ENCODE results near the gene TMBIM6. TPM values are rescaled to one million over a fixed set of nuclear protein-coding genes. Genes with fewer than 3 reads are reported as not detected.
A peak's percentile ranks its signal among the peaks of the same experiment; 100 is the strongest.

TMBIM6 gene
- total RNA-seq, 1 donor from 2014 or later: 452 TPM

GRCh38 chr12:49806877-49807276 lies 65.5 kb downstream of the TMBIM6 start:
- Histone ChIP-seq H3K9me3 (ENCODE audit: insufficient read depth, low read depth, low read length) (no peaks in the 10 kb centered on the region), H2AFZ (ENCODE audit: low read depth, low read length) (no peak overlapping the region), H3K4me3 (ENCODE audit: insufficient read depth, low read depth, low read length) (no peak overlapping the region), H3K36me3 (ENCODE audit: insufficient read depth, low read length) (peaks cover 22% of the 10 kb centered on the region), H3K4me1 (ENCODE audit: insufficient read depth, low read length) (peaks cover 16% of the 10 kb centered on the region), H4K20me1 (ENCODE audit: insufficient read depth, low read length) (peaks cover 92% of the 10 kb centered on the region), H3K27ac (ENCODE audit: low read depth, low read length) (no peak overlapping the region), H3K27me3 (ENCODE audit: insufficient read depth, low read length) (no peaks in the 10 kb centered on the region), H3K79me2 (ENCODE audit: insufficient read depth, low read length) (peaks cover 60% of the 10 kb centered on the region), H3K9ac (ENCODE audit: low read length) (no peak overlapping the region), H3K4me2 (ENCODE audit: low read length) (no peak overlapping the region)
- FAIRE-seq: no peak
- Mint-ChIP-seq H3K4me1 (ENCODE audit: low read depth, unreplicated experiment) (peaks cover 53% of the 10 kb centered on the region), H3K4me3 (ENCODE audit: unreplicated experiment) (no peak overlapping the region), H3K27me3 (ENCODE audit: low read depth, unreplicated experiment) (no peaks in the 10 kb centered on the region), H3K27ac (ENCODE audit: unreplicated experiment) (peak overlapping the region; percentile 47), H3K36me3 (ENCODE audit: low read depth, unreplicated experiment) (peaks cover 25% of the 10 kb centered on the region), H3K9me3 (ENCODE audit: unreplicated experiment) (no peaks in the 10 kb centered on the region)
- no peak for DNase-seq (ENCODE audit: low read depth)
- TF ChIP-seq CTCF (IDR thresholded peaks at IDR 0.05; ENCODE audit: insufficient read depth, low read depth, low read length): no peak
- TF ChIP-seq EZH2 (IDR thresholded peaks at IDR 0.05; ENCODE audit: insufficient read depth, low read length): no peak

GRCh38 chr12:49807991-49808580 lies 66.7 kb downstream of the TMBIM6 start:
- Mint-ChIP-seq H3K36me3 (ENCODE audit: low read depth, unreplicated experiment) (peaks cover 28% of the 10 kb centered on the region), H3K27ac (ENCODE audit: unreplicated experiment) (peak overlapping the region; percentile 91), H3K9me3 (ENCODE audit: unreplicated experiment) (no peaks in the 10 kb centered on the region), H3K27me3 (ENCODE audit: low read depth, unreplicated experiment) (no peaks in the 10 kb centered on the region), H3K4me1 (ENCODE audit: low read depth, unreplicated experiment) (peaks cover 56% of the 10 kb centered on the region), H3K4me3 (ENCODE audit: unreplicated experiment) (peak overlapping the region; percentile 27)
- Histone ChIP-seq H3K4me1 (ENCODE audit: insufficient read depth, low read length) (peaks cover 16% of the 10 kb centered on the region), H3K36me3 (ENCODE audit: insufficient read depth, low read length) (peaks cover 16% of the 10 kb centered on the region), H2AFZ (ENCODE audit: low read depth, low read length) (no peak overlapping the region), H3K27ac (ENCODE audit: low read depth, low read length) (no peak overlapping the region), H3K9ac (ENCODE audit: low read length) (no peak overlapping the region), H3K79me2 (ENCODE audit: insufficient read depth, low read length) (peaks cover 70% of the 10 kb centered on the region), H3K27me3 (ENCODE audit: insufficient read depth, low read length) (no peaks in the 10 kb centered on the region), H4K20me1 (ENCODE audit: insufficient read depth, low read length) (peaks cover 94% of the 10 kb centered on the region), H3K4me2 (ENCODE audit: low read length) (no peak overlapping the region), H3K9me3 (ENCODE audit: insufficient read depth, low read depth, low read length) (no peaks in the 10 kb centered on the region), H3K4me3 (ENCODE audit: insufficient read depth, low read depth, low read length) (no peak overlapping the region)
- FAIRE-seq (no peak), DNase-seq (ENCODE audit: low read depth) (no peak)
- TF ChIP-seq CTCF (IDR thresholded peaks at IDR 0.05; ENCODE audit: insufficient read depth, low read depth, low read length): no peak

GRCh38 chr12:49808686-49809380 lies 67.5 kb downstream of the TMBIM6 start:
- H3K9ac ChIP-seq (ENCODE audit: low read length): peak overlapping the region; percentile 19
- no peaks in the 10 kb centered on the region for H3K9me3 ChIP-seq (ENCODE audit: insufficient read depth, low read depth, low read length)
- FAIRE-seq (no peak), DNase-seq (ENCODE audit: low read depth) (peak; percentile 18)
- H3K4me1 ChIP-seq (ENCODE audit: insufficient read depth, low read length): peaks cover 16% of the 10 kb centered on the region
- no peak overlapping the region for H3K4me3 ChIP-seq (ENCODE audit: insufficient read depth, low read depth, low read length)
- no peaks in the 10 kb centered on the region for H3K27me3 ChIP-seq (ENCODE audit: insufficient read depth, low read length)
- H3K36me3 ChIP-seq (ENCODE audit: insufficient read depth, low read length): peaks cover 16% of the 10 kb centered on the region
- peak overlapping the region; percentile 18 for H3K27ac ChIP-seq (ENCODE audit: low read depth, low read length)
- H2AFZ ChIP-seq (ENCODE audit: low read depth, low read length): no peak overlapping the region
- H4K20me1 ChIP-seq (ENCODE audit: insufficient read depth, low read length): peaks cover 90% of the 10 kb centered on the region
- peaks cover 72% of the 10 kb centered on the region for H3K79me2 ChIP-seq (ENCODE audit: insufficient read depth, low read length)
- Mint-ChIP-seq H3K9me3 (ENCODE audit: unreplicated experiment) (no peaks in the 10 kb centered on the region), H3K4me1 (ENCODE audit: low read depth, unreplicated experiment) (peaks cover 56% of the 10 kb centered on the region), H3K27ac (ENCODE audit: unreplicated experiment) (peak overlapping the region; percentile 93), H3K36me3 (ENCODE audit: low read depth, unreplicated experiment) (peaks cover 28% of the 10 kb centered on the region), H3K4me3 (ENCODE audit: unreplicated experiment) (no peak overlapping the region), H3K27me3 (ENCODE audit: low read depth, unreplicated experiment) (no peaks in the 10 kb centered on the region)
- peak overlapping the region; percentile 50 for H3K4me2 ChIP-seq (ENCODE audit: low read length)
- TF ChIP-seq EZH2 (IDR thresholded peaks at IDR 0.05; ENCODE audit: insufficient read depth, low read length) (no peak), CTCF (IDR thresholded peaks at IDR 0.05; ENCODE audit: insufficient read depth, low read depth, low read length) (no peak)
